ENCODE measurements around the gene TPCN2. TPM values are rescaled to one million over a fixed set of nuclear protein-coding genes. Genes with fewer than 3 reads are reported as not detected.

Gene TPCN2
- total and polyA plus RNA-seq, 2 of the 8 experiments (the other 6 are each of a cell fraction or from before 2014, with no cell fraction given), result 9.7 to 18.6 TPM

- TF ChIP-seq RAD21 (IDR thresholded peaks at IDR 0.05 in 1 of 2, conservative IDR thresholded peaks at IDR 0.05 in 1 of 2; ENCODE audit: low read depth in 2 of 2, low read length in 2 of 2), result no peak
- TF ChIP-seq SIRT6 (IDR thresholded peaks at IDR 0.05; ENCODE audit: low read length), result no peak
- TF ChIP-seq SRF (IDR thresholded peaks at IDR 0.05; ENCODE audit: low read depth, low read length), result no peak
- TF ChIP-seq BACH1 (IDR thresholded peaks at IDR 0.05; ENCODE audit: low read length), result no peak
- no peak for TF ChIP-seq MAFK (IDR thresholded peaks at IDR 0.05; ENCODE audit: low read depth, low read length)
- TF ChIP-seq SP1 (IDR thresholded peaks at IDR 0.05; ENCODE audit: low read depth, low read length), result no peak
- TF ChIP-seq USF2 (IDR thresholded peaks at IDR 0.05; ENCODE audit: low read length), result no peak
These were observed 5.9 kb downstream of the TPCN2 start (continued) for GRCh38 chr11:69054397-69055211.
